ENCODE measurements around the gene RAB14. TPM values are rescaled to one million over a fixed set of nuclear protein-coding genes. Genes with fewer than 3 reads are reported as not detected.

Gene RAB14
- total and polyA plus RNA-seq, 2 donors (not counting 1 experiment from before 2014, with no cell fraction given): 20.4 to 52.6 TPM

DNA sequence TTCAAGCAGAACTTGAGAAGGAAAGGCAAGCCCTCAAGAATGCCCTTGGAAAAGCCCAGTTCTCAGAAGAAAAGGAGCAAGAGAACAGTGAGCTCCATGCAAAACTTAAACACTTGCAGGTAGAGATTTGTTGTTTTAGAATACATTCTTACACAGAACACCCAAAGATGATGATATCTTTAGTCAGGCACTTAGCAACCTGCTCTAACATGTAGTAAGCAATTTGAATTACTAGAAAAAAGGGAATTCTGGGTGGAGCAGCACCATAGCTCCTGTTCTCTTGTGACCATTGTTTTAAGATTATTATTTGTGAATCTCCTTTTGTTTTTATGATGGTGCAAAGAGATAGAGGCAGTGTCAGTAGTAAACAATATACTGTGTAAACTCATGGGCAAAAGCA, 63.1 kb downstream of the RAB14 start:
- Histone ChIP-seq H3K27ac (ENCODE audit: low read length in 2 of 2) (no peak overlapping the region), H3K4me1 (ENCODE audit: control insufficient read depth in 2 of 2, insufficient read depth in 2 of 2, low read length in 2 of 2) (peaks cover under 1% of the 10 kb centered on the region in 2 donors), H4K20me1 (ENCODE audit: control insufficient read depth, insufficient read depth, low read length, poor library complexity, severe bottlenecking) (no peaks in the 10 kb centered on the region), H3K4me2 (replicated peaks; ENCODE audit: low read depth, low read length, poor library complexity, severe bottlenecking) (no peak overlapping the region), H3K4me3 (ENCODE audit: control extremely low read depth in 1 of 5, extremely low read depth in 1 of 5, insufficient read depth in 1 of 5, low read depth in 2 of 5, low read length in 4 of 5) (no peak overlapping the region), H3K27me3 (replicated peaks in 1 of 4; ENCODE audit: control extremely low read depth in 1 of 4, control insufficient read depth in 3 of 4, insufficient read depth in 4 of 4, low read length in 3 of 4) (no peaks in the 10 kb centered on the region), H2AFZ (ENCODE audit: insufficient read depth, low read depth, low read length, poor library complexity, severe bottlenecking) (no peak overlapping the region), H3K36me3 (replicated peaks in 1 of 2; ENCODE audit: control extremely low read depth in 1 of 2, control insufficient read depth in 1 of 2, extremely low read depth in 1 of 2, insufficient read depth in 2 of 2, low read length in 1 of 2) (peaks cover 36 to 87% of the 10 kb centered on the region in 2 experiments), H3K9ac (ENCODE audit: low read length) (no peak overlapping the region), H3K79me2 (ENCODE audit: control insufficient read depth, insufficient read depth, low read length) (peaks cover 21% of the 10 kb centered on the region), H3K9me3 (ENCODE audit: control extremely low read depth in 1 of 3, control insufficient read depth in 2 of 3, insufficient read depth in 1 of 3, low read length in 2 of 3) (peaks cover 0 to 1% (median 0%) of the 10 kb centered on the region in 3 donors)
- intact Hi-C loops (cut with micrococcal nuclease): no loop called here
- no peak for TF ChIP-seq EZH2 (IDR thresholded peaks at IDR 0.05; ENCODE audit: borderline replicate concordance, insufficient read depth, low read depth, low read length, poor library complexity, severe bottlenecking)
- TF ChIP-seq, protein P1, sequence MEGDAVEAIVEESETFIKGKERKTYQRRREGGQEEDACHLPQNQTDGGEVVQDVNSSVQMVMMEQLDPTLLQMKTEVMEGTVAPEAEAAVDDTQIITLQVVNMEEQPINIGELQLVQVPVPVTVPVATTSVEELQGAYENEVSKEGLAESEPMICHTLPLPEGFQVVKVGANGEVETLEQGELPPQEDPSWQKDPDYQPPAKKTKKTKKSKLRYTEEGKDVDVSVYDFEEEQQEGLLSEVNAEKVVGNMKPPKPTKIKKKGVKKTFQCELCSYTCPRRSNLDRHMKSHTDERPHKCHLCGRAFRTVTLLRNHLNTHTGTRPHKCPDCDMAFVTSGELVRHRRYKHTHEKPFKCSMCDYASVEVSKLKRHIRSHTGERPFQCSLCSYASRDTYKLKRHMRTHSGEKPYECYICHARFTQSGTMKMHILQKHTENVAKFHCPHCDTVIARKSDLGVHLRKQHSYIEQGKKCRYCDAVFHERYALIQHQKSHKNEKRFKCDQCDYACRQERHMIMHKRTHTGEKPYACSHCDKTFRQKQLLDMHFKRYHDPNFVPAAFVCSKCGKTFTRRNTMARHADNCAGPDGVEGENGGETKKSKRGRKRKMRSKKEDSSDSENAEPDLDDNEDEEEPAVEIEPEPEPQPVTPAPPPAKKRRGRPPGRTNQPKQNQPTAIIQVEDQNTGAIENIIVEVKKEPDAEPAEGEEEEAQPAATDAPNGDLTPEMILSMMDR (IDR thresholded peaks at IDR 0.05): no peak
- H3K4me3 Mint-ChIP-seq: no peak overlapping the region
- POLR2A ChIA-PET: interaction anchor here (0.6 kb wide), 1 partner anchor 384 kb away, joined by 15 read pairs; no protein-coding TSS in a partner anchor
- no peaks in the 10 kb centered on the region for H3K27me3 Mint-ChIP-seq
- H3K27ac Mint-ChIP-seq: no peak overlapping the region
- ATAC-seq (ENCODE audit: low read depth): no peak
- H3K4me1 Mint-ChIP-seq: peaks cover 3% of the 10 kb centered on the region
- no peaks in the 10 kb centered on the region for H3K9me3 Mint-ChIP-seq (ENCODE audit: insufficient read depth)
- CTCF ChIA-PET: interaction anchor here (1.4 kb wide), 1 partner anchor 9 kb away, joined by 4 read pairs; no protein-coding TSS in a partner anchor
- DNase-seq: no peak

DNA sequence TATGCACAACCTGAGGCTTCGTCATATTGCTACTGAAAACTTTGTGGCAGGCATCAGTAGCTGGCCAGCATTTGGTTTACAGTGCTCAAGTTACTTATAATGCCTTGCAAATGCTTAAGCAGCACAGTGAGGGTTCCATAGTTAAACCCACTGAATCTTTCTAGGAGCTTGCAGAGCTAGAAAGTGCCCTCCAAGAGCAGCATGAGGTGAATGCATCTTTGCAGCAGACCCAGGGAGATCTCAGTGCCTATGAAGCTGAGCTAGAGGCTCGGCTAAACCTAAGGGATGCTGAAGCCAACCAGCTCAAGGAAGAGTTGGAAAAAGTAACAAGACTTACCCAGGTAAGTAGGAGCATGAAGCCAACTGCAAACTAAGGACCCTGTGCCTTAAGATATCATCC, 66.0 kb downstream of the RAB14 start:
- Histone ChIP-seq H3K9ac (ENCODE audit: low read length) (no peak overlapping the region), H3K4me1 (ENCODE audit: control insufficient read depth in 2 of 2, insufficient read depth in 2 of 2, low read length in 2 of 2) (peaks cover 14% of the 10 kb centered on the region in 2 donors), H3K4me3 (ENCODE audit: control extremely low read depth in 1 of 5, extremely low read depth in 1 of 5, insufficient read depth in 1 of 5, low read depth in 2 of 5, low read length in 4 of 5) (no peak overlapping the region), H3K36me3 (replicated peaks in 1 of 2; ENCODE audit: control extremely low read depth in 1 of 2, control insufficient read depth in 1 of 2, extremely low read depth in 1 of 2, insufficient read depth in 2 of 2, low read length in 1 of 2) (peaks cover 16 to 58% of the 10 kb centered on the region in 2 experiments), H4K20me1 (ENCODE audit: control insufficient read depth, insufficient read depth, low read length, poor library complexity, severe bottlenecking) (no peaks in the 10 kb centered on the region), H3K9me3 (ENCODE audit: control extremely low read depth in 1 of 3, control insufficient read depth in 2 of 3, insufficient read depth in 1 of 3, low read length in 2 of 3) (peaks cover 0 to 11% (median 0%) of the 10 kb centered on the region in 3 donors), H3K27me3 (replicated peaks in 1 of 4; ENCODE audit: control extremely low read depth in 1 of 4, control insufficient read depth in 3 of 4, insufficient read depth in 4 of 4, low read length in 3 of 4) (no peaks in the 10 kb centered on the region), H3K79me2 (ENCODE audit: control insufficient read depth, insufficient read depth, low read length) (peaks cover 28% of the 10 kb centered on the region), H3K27ac (ENCODE audit: low read length in 2 of 2) (no peak overlapping the region), H2AFZ (ENCODE audit: insufficient read depth, low read depth, low read length, poor library complexity, severe bottlenecking) (no peak overlapping the region), H3K4me2 (replicated peaks; ENCODE audit: low read depth, low read length, poor library complexity, severe bottlenecking) (no peak overlapping the region)
- Mint-ChIP-seq H3K4me3 (no peak overlapping the region), H3K4me1 (peaks cover 32% of the 10 kb centered on the region), H3K27ac (no peak overlapping the region), H3K9me3 (ENCODE audit: insufficient read depth) (no peaks in the 10 kb centered on the region), H3K27me3 (no peaks in the 10 kb centered on the region)
- ATAC-seq (ENCODE audit: low read depth) (no peak), DNase-seq (no peak)
- intact Hi-C loops (cut with micrococcal nuclease): no loop called here
- TF ChIP-seq, protein P1 (IDR thresholded peaks at IDR 0.05): no peak
- no peak for TF ChIP-seq EZH2 (IDR thresholded peaks at IDR 0.05; ENCODE audit: borderline replicate concordance, insufficient read depth, low read depth, low read length, poor library complexity, severe bottlenecking)
- WGBS (ENCODE audit: insufficient coverage): 100% methylated on average over 2 of the region's 2 CpGs
- POLR2A ChIA-PET: no interaction called here
- CTCF ChIA-PET: no interaction called here
